ENCODE results near the gene LRRC71. TPM values are rescaled to one million over a fixed set of nuclear protein-coding genes. Genes with fewer than 3 reads are reported as not detected.

LRRC71 gene
- total and polyA plus RNA-seq, 2 experiments from 2014 or later: 0.32 TPM; not detected in 1

GRCh38 chr1:156908541-156908940, 11.9 kb upstream of the LRRC71 start:
- H3K79me2 ChIP-seq (ENCODE audit: insufficient read depth): no peaks in the 10 kb centered on the region
- H4K20me1 ChIP-seq (ENCODE audit: insufficient read depth): no peaks in the 10 kb centered on the region
- in situ Hi-C loops (cut with MboI): no loop called here
- TF ChIP-seq EZH2 (IDR thresholded peaks at IDR 0.05; ENCODE audit: insufficient read depth, poor library complexity, severe bottlenecking) (no peak), EZH2phosphoT487 (IDR thresholded peaks at IDR 0.05; ENCODE audit: insufficient read depth, low read depth) (no peak)
- H3K9me3 ChIP-seq (ENCODE audit: low read depth): no peaks in the 10 kb centered on the region
- no peak overlapping the region for H2AFZ ChIP-seq
- WGBS, 2 experiments (ENCODE audit: low coverage in 1 of 2, low lambda C conversion rate in 2 of 2, missing lambda C conversion rate in 2 of 2): 83 to 85% methylated on average over 15 to 26 of the region's 29 CpGs
- no peak overlapping the region for H3K27ac ChIP-seq
- no peak overlapping the region for H3K9ac ChIP-seq
- peaks cover 17% of the 10 kb centered on the region for H3K4me1 ChIP-seq (ENCODE audit: insufficient read depth)
- H3K9me2 ChIP-seq (ENCODE audit: insufficient read depth): no peaks in the 10 kb centered on the region
- H3K27me3 ChIP-seq (replicated peaks; ENCODE audit: insufficient read depth): no peaks in the 10 kb centered on the region
- 0 out of 2 replicates have a peak, but pooled peaks cover 4% of the 10 kb centered on the region for H3F3A ChIP-seq (ENCODE audit: insufficient read depth)
- H3K4me2 ChIP-seq (ENCODE audit: unreplicated experiment): no peak overlapping the region
- no peaks in the 10 kb centered on the region for H3K36me3 ChIP-seq (ENCODE audit: low read depth)
- no peak for DNase-seq
- no peak overlapping the region for H3K4me3 ChIP-seq

- no peaks in the 10 kb centered on the region for H3K79me2 ChIP-seq (ENCODE audit: insufficient read depth)
- in situ Hi-C loops (cut with MboI): no loop called here
These were observed 11.5 kb upstream of the LRRC71 start for GRCh38 chr1:156908955-156909354.

DNA sequence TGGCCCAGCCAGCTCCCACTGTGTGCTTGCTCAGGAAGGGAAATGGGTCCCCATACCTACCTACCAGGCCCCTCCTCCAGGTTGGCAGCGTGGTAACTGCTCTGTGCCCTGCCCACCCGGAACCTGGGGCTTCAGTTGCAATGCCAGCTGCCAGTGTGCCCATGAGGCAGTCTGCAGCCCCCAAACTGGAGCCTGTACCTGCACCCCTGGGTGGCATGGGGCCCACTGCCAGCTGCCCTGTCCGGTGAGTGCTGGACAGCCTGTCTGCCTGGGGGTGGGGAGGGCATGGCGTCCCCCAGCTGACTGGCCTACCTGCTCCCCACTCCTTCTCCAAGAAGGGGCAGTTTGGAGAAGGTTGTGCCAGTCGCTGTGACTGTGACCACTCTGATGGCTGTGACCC, 10.8 kb upstream of the LRRC71 start:
- H3K4me1 ChIP-seq (ENCODE audit: insufficient read depth): peaks cover 17% of the 10 kb centered on the region
- no peaks in the 10 kb centered on the region for H3K79me2 ChIP-seq (ENCODE audit: insufficient read depth)
- no peak overlapping the region for H3K27ac ChIP-seq
- 0 out of 2 replicates have a peak, but pooled peaks cover 4% of the 10 kb centered on the region for H3F3A ChIP-seq (ENCODE audit: insufficient read depth)
- H4K20me1 ChIP-seq (ENCODE audit: insufficient read depth): no peaks in the 10 kb centered on the region
- H3K4me3 ChIP-seq: no peak overlapping the region
- DNase-seq: no peak
- no peaks in the 10 kb centered on the region for H3K9me3 ChIP-seq (ENCODE audit: low read depth)
- in situ Hi-C loops (cut with MboI): no loop called here
- H3K27me3 ChIP-seq (replicated peaks; ENCODE audit: insufficient read depth): no peaks in the 10 kb centered on the region
- no peak overlapping the region for H3K9ac ChIP-seq
- H2AFZ ChIP-seq: no peak overlapping the region
- no peaks in the 10 kb centered on the region for H3K9me2 ChIP-seq (ENCODE audit: insufficient read depth)
- no peaks in the 10 kb centered on the region for H3K36me3 ChIP-seq (ENCODE audit: low read depth)
- TF ChIP-seq EZH2phosphoT487 (IDR thresholded peaks at IDR 0.05; ENCODE audit: insufficient read depth, low read depth) (no peak), EZH2 (IDR thresholded peaks at IDR 0.05; ENCODE audit: insufficient read depth, poor library complexity, severe bottlenecking) (no peak)
- WGBS, 2 experiments (ENCODE audit: low coverage in 1 of 2, low lambda C conversion rate in 2 of 2, missing lambda C conversion rate in 2 of 2): 75 to 87% methylated on average over 5 of the region's 5 CpGs
- H3K4me2 ChIP-seq (ENCODE audit: unreplicated experiment): no peak overlapping the region

More at GRCh38 chr1:156908955-156909354, 11.5 kb upstream of the LRRC71 start:
- no peaks in the 10 kb centered on the region for H3K27me3 ChIP-seq (replicated peaks; ENCODE audit: insufficient read depth)
- no peak overlapping the region for H3K9ac ChIP-seq
- 0 out of 2 replicates have a peak, but pooled peaks cover 4% of the 10 kb centered on the region for H3F3A ChIP-seq (ENCODE audit: insufficient read depth)
- H3K4me1 ChIP-seq (ENCODE audit: insufficient read depth): peaks cover 17% of the 10 kb centered on the region
- H3K9me3 ChIP-seq (ENCODE audit: low read depth): no peaks in the 10 kb centered on the region
- no peak overlapping the region for H3K27ac ChIP-seq
- no peaks in the 10 kb centered on the region for H4K20me1 ChIP-seq (ENCODE audit: insufficient read depth)
- 76 to 85% methylated on average over 9 to 10 of the region's 10 CpGs for WGBS, 2 experiments (ENCODE audit: low coverage in 1 of 2, low lambda C conversion rate in 2 of 2, missing lambda C conversion rate in 2 of 2)
- H3K36me3 ChIP-seq (ENCODE audit: low read depth): no peaks in the 10 kb centered on the region
- DNase-seq: no peak
- TF ChIP-seq EZH2 (IDR thresholded peaks at IDR 0.05; ENCODE audit: insufficient read depth, poor library complexity, severe bottlenecking) (no peak), EZH2phosphoT487 (IDR thresholded peaks at IDR 0.05; ENCODE audit: insufficient read depth, low read depth) (no peak)
- H3K4me3 ChIP-seq: no peak overlapping the region
- no peak overlapping the region for H3K4me2 ChIP-seq (ENCODE audit: unreplicated experiment)
- no peaks in the 10 kb centered on the region for H3K9me2 ChIP-seq (ENCODE audit: insufficient read depth)
- no peak overlapping the region for H2AFZ ChIP-seq

- H3K27me3 ChIP-seq (replicated peaks; ENCODE audit: insufficient read depth): no peaks in the 10 kb centered on the region
- H3K9me3 ChIP-seq (ENCODE audit: low read depth): no peaks in the 10 kb centered on the region
- H3F3A ChIP-seq (ENCODE audit: insufficient read depth): 0 out of 2 replicates have a peak, but pooled peaks cover 4% of the 10 kb centered on the region
- H3K4me2 ChIP-seq (ENCODE audit: unreplicated experiment): no peak overlapping the region
- no peak for DNase-seq
- in situ Hi-C loops (cut with MboI): no loop called here
- no peaks in the 10 kb centered on the region for H3K36me3 ChIP-seq (ENCODE audit: low read depth)
- no peak overlapping the region for H2AFZ ChIP-seq
- H3K9ac ChIP-seq: no peak overlapping the region
- no peaks in the 10 kb centered on the region for H3K79me2 ChIP-seq (ENCODE audit: insufficient read depth)
- H3K4me3 ChIP-seq: no peak overlapping the region
- no peaks in the 10 kb centered on the region for H3K9me2 ChIP-seq (ENCODE audit: insufficient read depth)
- H3K27ac ChIP-seq: no peak overlapping the region
- no peaks in the 10 kb centered on the region for H4K20me1 ChIP-seq (ENCODE audit: insufficient read depth)
- peaks cover 17% of the 10 kb centered on the region for H3K4me1 ChIP-seq (ENCODE audit: insufficient read depth)
- 42 to 52% methylated on average over 11 to 18 of the region's 18 CpGs for WGBS, 2 experiments (ENCODE audit: low coverage in 1 of 2, low lambda C conversion rate in 2 of 2, missing lambda C conversion rate in 2 of 2)
- TF ChIP-seq EZH2 (IDR thresholded peaks at IDR 0.05; ENCODE audit: insufficient read depth, poor library complexity, severe bottlenecking): no peak
- TF ChIP-seq EZH2phosphoT487 (IDR thresholded peaks at IDR 0.05; ENCODE audit: insufficient read depth, low read depth): no peak
These were observed 10.1 kb upstream of the LRRC71 start for GRCh38 chr1:156910309-156910782.
